Measurements from ENCODE around the gene FES. TPM values are rescaled to one million over a fixed set of nuclear protein-coding genes. Genes with fewer than 3 reads are reported as not detected.

The FES gene
- polyA plus RNA-seq, 1 donor from 2014 or later, result not detected

DNA sequence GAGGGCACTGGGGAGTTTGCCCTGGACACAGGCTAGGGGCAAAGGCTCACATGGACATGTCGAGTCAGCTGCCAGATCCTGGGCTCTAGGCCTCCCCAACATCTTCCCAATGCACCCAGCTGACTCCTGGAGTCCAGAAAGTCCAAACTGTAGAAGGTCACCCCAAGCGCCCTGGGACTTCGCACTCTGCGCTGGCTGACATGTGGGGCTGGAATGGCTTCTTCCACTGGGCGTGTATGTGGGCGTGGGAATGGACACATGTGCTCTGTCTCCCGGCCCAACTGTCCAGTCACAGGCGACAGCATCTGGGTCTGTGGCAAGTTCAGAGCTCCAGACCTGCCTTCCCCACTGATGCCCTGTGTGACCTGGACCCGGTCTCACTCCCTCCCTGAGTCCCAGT lies 29.2 kb upstream of the FES start:
- Histone ChIP-seq H3K9me2 (ENCODE audit: insufficient read depth, low read length) (no peaks in the 10 kb centered on the region), H3K36me3 (ENCODE audit: insufficient read depth, low read length) (no peaks in the 10 kb centered on the region), H4K20me1 (ENCODE audit: insufficient read depth) (no peaks in the 10 kb centered on the region), H3K4me2 (ENCODE audit: low read length) (no peak overlapping the region), H3F3A (ENCODE audit: insufficient read depth, low read length, poor library complexity, severe bottlenecking) (no peaks in the 10 kb centered on the region), H3K27ac (ENCODE audit: low read length) (no peak overlapping the region), H3K79me2 (replicated peaks; ENCODE audit: insufficient read depth, low read length) (no peaks in the 10 kb centered on the region), H3K9me3 (ENCODE audit: low read length) (no peaks in the 10 kb centered on the region), H3K27me3 (ENCODE audit: insufficient read depth, low read depth, low read length) (no peaks in the 10 kb centered on the region), H3K9ac (ENCODE audit: low read length) (no peak overlapping the region), H3K4me3 (ENCODE audit: low read length) (no peak overlapping the region), H2AFZ (ENCODE audit: low read depth, low read length) (no peak overlapping the region)
- TF ChIP-seq TAF1 (IDR thresholded peaks at IDR 0.05; ENCODE audit: low read depth) (no peak), RAD21 (conservative IDR thresholded peaks at IDR 0.05) (no peak), MXI1 (conservative IDR thresholded peaks at IDR 0.05; ENCODE audit: poor library complexity, severe bottlenecking) (no peak)

- Histone ChIP-seq H3K27me3 (ENCODE audit: insufficient read depth, low read depth, low read length) (no peaks in the 10 kb centered on the region), H3K9ac (ENCODE audit: low read length) (no peak overlapping the region), H3K4me3 (ENCODE audit: low read length) (no peak overlapping the region), H4K20me1 (ENCODE audit: insufficient read depth) (no peaks in the 10 kb centered on the region), H3K36me3 (ENCODE audit: insufficient read depth, low read length) (no peaks in the 10 kb centered on the region), H3K79me2 (replicated peaks; ENCODE audit: insufficient read depth, low read length) (no peaks in the 10 kb centered on the region), H3F3A (ENCODE audit: insufficient read depth, low read length, poor library complexity, severe bottlenecking) (no peaks in the 10 kb centered on the region), H3K9me3 (ENCODE audit: low read length) (no peaks in the 10 kb centered on the region), H2AFZ (ENCODE audit: low read depth, low read length) (no peak overlapping the region), H3K27ac (ENCODE audit: low read length) (no peak overlapping the region), H3K4me2 (ENCODE audit: low read length) (no peak overlapping the region), H3K9me2 (ENCODE audit: insufficient read depth, low read length) (no peaks in the 10 kb centered on the region)
- TF ChIP-seq TAF1 (IDR thresholded peaks at IDR 0.05; ENCODE audit: low read depth), result no peak
- no peak for TF ChIP-seq SMC3 (conservative IDR thresholded peaks at IDR 0.05; ENCODE audit: poor library complexity)
- no peak for TF ChIP-seq EP300 (conservative IDR thresholded peaks at IDR 0.05; ENCODE audit: poor library complexity, severe bottlenecking)
- no peak for TF ChIP-seq CTCF (IDR thresholded peaks at IDR 0.05; ENCODE audit: poor library complexity, severe bottlenecking)
- no peak for TF ChIP-seq EZH2 (IDR thresholded peaks at IDR 0.05; ENCODE audit: borderline replicate concordance, insufficient read depth, low read length, poor library complexity, severe bottlenecking)
- no peak for TF ChIP-seq MXI1 (conservative IDR thresholded peaks at IDR 0.05; ENCODE audit: poor library complexity, severe bottlenecking)
- TF ChIP-seq POLR2AphosphoS5 (IDR thresholded peaks at IDR 0.05), result no peak
- no peak for TF ChIP-seq REST (IDR thresholded peaks at IDR 0.05; ENCODE audit: borderline replicate concordance)
- TF ChIP-seq RAD21 (conservative IDR thresholded peaks at IDR 0.05), result no peak
Measured at GRCh38 chr15:90857337-90857736, 27.0 kb upstream of the FES start.
